HepG2 (cell line): Measurements from ENCODE around the gene IKZF4. TPM values are rescaled to one million over a fixed set of nuclear protein-coding genes. Genes with fewer than 3 reads are reported as not detected.
A peak's percentile ranks its signal among the peaks of the same experiment; 100 is the strongest.

Experiments
- CREB1 ChIP-seq, 2 experiments: fragments of 450-650 bp in 1 of 2; IDR thresholded peaks; 2 replicates each; pipeline ENCODE4 v1.6.1; 2016 to 2017; ENCODE audit warnings: control low read depth in 1 of 2, mild to moderate bottlenecking in 1 of 2, missing compliant biosample characterization in 1 of 2, missing genetic modification characterization in 1 of 2
- HOXA5 ChIP-seq: sonication (generic); formaldehyde crosslinking; IDR thresholded peaks from 2 replicates; pipeline ENCODE4 v1.4.0; 2020; ENCODE audit warnings: missing genetic modification reagents
- KDM1A ChIP-seq: IDR thresholded peaks from 2 replicates; pipeline ENCODE4 v1.6.1; 2016; ENCODE audit warnings: missing compliant biosample characterization
- SP140L ChIP-seq: sonication (generic); formaldehyde crosslinking; IDR thresholded peaks from 2 replicates; pipeline ENCODE4 v1.4.0; 2020; ENCODE audit warnings: missing genetic modification reagents, borderline replicate concordance
- TOE1 ChIP-seq: sonication (generic); formaldehyde crosslinking; IDR thresholded peaks from 2 replicates; pipeline ENCODE4 v1.4.0; 2020; ENCODE audit warnings: mild to moderate bottlenecking, missing genetic modification reagents
- ZFP1 ChIP-seq: IDR thresholded peaks from 2 replicates; pipeline ENCODE4 v1.6.1; 2016
- ZNF446 ChIP-seq: sonication (generic); formaldehyde crosslinking; IDR thresholded peaks from 2 replicates; pipeline ENCODE4 v1.5.0; 2020; ENCODE audit warnings: mild to moderate bottlenecking, missing genetic modification reagents
- ZNF556 ChIP-seq: sonication (generic); formaldehyde crosslinking; IDR thresholded peaks from 2 replicates; pipeline ENCODE4 v1.4.0; 2020; ENCODE audit warnings: mild to moderate bottlenecking, missing genetic modification reagents, borderline replicate concordance
- ZNF605 ChIP-seq: sonication (generic); formaldehyde crosslinking; IDR thresholded peaks from 2 replicates; pipeline ENCODE4 v1.8.0; 2022; ENCODE audit warnings: mild to moderate bottlenecking, missing genetic modification reagents
- polyA plus RNA-seq, 8 experiments: library from polyadenylated mRNA; depleted of rRNA in 3 of 8; stranded (reverse) in 7 of 8; unstranded in 1 of 8; fragments of >200 nt; fragmentation: Illumina TruSeq in 4 of 8; extraction: Trizol in 4 of 8; gene quantifications; 2 replicates each; pipeline versions ENCODE4 v1.2.1 to v1.2.3, GENCODE V29; 2011 to 2016; ENCODE audit warnings: low read depth in 4 of 8, missing spikeins in 1 of 8, mixed read lengths in 1 of 8; ENCODE audit not compliant: insufficient read depth in 1 of 8
- total RNA-seq, 5 experiments: library from RNA; depleted of rRNA; stranded (reverse); fragments of >200 nt; fragmentation: Illumina TruSeq; extraction: Trizol; gene quantifications; 2 replicates each; pipeline ENCODE4 v1.2.3, GENCODE V29; 2016; ENCODE audit warnings: low read depth in 1 of 5
- TF ChIP-seq, protein P1 (sequence below): sonication (generic); formaldehyde crosslinking; IDR thresholded peaks from 2 replicates; pipeline ENCODE4 v1.4.0; 2020; ENCODE audit warnings: mild to moderate bottlenecking, missing genetic modification reagents
- TF ChIP-seq, protein P2 (sequence below): sonication (generic); formaldehyde crosslinking; IDR thresholded peaks from 2 replicates; pipeline ENCODE4 v1.5.1; 2020; ENCODE audit warnings: missing genetic modification reagents, mild to moderate bottlenecking, borderline replicate concordance
- TF ChIP-seq, protein P3 (sequence below): sonication (generic); formaldehyde crosslinking; IDR thresholded peaks from 2 replicates; pipeline ENCODE4 v1.5.0; 2020; ENCODE audit warnings: mild to moderate bottlenecking, missing genetic modification reagents

IKZF4 gene
- total and polyA plus RNA-seq, 2 of the 13 experiments (the other 11 are each of a cell fraction or from before 2014, with no cell fraction given): 0.58 to 2.2 TPM

DNA sequence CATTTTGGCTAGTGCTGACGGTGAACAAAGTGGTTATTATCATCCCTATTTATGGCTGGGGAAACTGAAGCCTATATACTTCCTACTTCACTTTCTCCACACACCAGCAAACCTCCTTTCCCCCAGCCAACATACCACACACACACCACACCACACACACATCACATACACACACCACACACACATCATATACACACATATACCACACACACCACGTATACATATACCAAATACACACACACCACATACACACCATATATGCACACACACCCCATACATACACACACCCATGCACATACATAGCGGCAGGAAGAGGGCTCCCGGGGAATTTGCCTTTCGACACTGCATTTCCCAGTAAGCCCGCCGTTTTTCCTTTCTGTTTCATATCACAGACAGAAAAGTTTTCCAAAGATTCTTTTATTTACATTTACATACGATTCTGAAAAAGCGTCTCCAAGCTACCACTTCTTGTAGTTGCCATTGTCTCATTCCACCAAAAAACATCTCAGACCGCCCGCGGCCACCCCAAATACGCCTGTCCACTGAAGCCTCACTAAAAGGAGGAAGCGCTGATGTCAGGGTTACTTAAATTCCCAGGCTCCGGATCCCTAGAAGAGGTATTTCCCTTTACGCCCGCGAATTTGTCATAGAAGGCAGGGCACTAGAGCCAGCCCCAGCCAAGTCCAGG, 47.8 kb upstream of the IKZF4 start (continued):
- TF ChIP-seq, protein P1, sequence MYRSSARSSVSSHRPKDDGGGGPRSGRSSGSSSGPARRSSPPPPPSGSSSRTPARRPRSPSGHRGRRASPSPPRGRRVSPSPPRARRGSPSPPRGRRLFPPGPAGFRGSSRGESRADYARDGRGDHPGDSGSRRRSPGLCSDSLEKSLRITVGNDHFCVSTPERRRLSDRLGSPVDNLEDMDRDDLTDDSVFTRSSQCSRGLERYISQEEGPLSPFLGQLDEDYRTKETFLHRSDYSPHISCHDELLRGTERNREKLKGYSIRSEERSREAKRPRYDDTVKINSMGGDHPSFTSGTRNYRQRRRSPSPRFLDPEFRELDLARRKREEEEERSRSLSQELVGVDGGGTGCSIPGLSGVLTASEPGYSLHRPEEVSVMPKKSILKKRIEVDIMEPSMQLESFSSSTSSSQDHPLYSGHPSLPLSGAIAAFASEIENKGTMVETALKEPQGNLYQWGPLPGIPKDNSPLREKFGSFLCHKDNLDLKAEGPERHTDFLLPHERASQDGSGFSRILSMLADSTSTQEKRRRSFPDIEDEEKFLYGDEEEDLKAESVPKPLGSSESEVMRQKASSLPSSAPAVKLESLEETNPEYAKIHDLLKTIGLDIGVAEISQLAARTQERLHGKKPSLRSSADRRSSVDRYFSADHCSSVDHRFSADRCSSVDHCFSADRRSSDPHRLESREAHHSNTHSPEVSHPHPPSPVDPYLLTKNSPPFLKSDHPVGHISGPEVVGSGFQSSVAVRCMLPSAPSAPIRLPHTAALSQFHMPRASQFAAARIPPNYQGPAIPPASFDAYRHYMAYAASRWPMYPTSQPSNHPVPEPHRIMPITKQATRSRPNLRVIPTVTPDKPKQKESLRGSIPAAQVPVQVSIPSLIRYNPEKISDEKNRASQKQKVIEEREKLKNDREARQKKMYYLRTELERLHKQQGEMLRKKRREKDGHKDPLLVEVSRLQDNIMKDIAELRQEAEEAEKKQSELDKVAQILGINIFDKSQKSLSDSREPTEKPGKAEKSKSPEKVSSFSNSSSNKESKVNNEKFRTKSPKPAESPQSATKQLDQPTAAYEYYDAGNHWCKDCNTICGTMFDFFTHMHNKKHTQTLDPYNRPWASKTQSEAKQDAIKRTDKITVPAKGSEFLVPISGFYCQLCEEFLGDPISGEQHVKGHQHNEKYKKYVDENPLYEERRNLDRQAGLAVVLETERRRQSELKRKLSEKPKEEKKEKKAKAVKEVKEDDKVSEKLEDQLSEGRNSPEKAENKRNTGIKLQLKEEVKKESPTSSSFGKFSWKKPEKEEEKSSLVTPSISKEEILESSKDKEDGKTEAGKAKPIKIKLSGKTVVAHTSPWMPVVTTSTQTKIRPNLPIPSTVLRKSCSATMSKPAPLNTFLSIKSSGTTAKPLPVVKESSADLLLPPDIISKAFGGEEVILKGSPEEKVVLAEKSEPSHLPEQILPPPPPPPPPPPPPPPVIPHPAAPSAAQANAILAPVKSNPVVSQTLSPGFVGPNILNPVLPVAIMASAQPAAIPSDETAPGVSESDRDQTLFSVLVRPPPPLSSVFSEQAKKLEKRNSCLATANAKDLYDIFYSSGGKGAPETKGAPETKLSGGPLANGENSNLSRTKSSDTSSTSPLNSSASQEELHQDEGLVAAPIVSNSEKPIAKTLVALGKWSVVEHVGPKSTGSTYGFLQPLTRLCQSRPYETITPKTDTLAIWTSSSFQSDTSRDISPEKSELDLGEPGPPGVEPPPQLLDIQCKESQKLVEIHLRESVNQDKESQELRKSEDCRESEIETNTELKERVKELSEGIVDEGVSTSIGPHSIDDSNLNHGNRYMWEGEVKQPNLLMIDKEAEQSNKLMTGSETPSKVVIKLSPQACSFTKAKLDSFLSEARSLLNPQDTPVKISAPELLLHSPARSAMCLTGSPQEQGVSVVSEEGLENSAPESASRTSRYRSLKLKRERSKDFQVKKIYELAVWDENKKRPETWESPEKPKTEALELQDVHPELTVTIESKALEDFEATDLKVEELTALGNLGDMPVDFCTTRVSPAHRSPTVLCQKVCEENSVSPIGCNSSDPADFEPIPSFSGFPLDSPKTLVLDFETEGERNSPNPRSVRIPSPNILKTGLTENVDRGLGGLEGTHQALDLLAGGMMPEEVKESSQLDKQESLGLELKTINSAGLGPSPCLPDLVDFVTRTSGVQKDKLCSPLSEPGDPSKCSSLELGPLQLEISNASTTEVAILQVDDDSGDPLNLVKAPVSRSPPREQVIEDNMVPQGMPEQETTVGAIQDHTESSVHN (CRISPR knock-in tag): no peak
- TF ChIP-seq ZNF605 (CRISPR knock-in tag) (no peak; the same call in 1 of the 2 replicates), SP140L (CRISPR knock-in tag) (no peak), HOXA5 (CRISPR knock-in tag) (no peak), ZNF446 (CRISPR knock-in tag) (no peak), KDM1A (CRISPR knock-in tag) (no peak), TOE1 (0 out of 2 replicates have a peak, but pooled peaks have one; percentile 13), ZFP1 (CRISPR knock-in tag) (no peak), CREB1 (IDR thresholded peaks at IDR 0.05) (no peak), CREB1 (CRISPR knock-in tag; IDR thresholded peaks at IDR 0.05) (no peak), ZNF556 (no peak)
- TF ChIP-seq, protein P2, sequence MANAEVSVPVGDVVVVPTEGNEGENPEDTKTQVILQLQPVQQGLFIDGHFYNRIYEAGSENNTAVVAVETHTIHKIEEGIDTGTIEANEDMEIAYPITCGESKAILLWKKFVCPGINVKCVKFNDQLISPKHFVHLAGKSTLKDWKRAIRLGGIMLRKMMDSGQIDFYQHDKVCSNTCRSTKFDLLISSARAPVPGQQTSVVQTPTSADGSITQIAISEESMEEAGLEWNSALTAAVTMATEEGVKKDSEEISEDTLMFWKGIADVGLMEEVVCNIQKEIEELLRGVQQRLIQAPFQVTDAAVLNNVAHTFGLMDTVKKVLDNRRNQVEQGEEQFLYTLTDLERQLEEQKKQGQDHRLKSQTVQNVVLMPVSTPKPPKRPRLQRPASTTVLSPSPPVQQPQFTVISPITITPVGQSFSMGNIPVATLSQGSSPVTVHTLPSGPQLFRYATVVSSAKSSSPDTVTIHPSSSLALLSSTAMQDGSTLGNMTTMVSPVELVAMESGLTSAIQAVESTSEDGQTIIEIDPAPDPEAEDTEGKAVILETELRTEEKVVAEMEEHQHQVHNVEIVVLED: no peak
- TF ChIP-seq, protein P3, sequence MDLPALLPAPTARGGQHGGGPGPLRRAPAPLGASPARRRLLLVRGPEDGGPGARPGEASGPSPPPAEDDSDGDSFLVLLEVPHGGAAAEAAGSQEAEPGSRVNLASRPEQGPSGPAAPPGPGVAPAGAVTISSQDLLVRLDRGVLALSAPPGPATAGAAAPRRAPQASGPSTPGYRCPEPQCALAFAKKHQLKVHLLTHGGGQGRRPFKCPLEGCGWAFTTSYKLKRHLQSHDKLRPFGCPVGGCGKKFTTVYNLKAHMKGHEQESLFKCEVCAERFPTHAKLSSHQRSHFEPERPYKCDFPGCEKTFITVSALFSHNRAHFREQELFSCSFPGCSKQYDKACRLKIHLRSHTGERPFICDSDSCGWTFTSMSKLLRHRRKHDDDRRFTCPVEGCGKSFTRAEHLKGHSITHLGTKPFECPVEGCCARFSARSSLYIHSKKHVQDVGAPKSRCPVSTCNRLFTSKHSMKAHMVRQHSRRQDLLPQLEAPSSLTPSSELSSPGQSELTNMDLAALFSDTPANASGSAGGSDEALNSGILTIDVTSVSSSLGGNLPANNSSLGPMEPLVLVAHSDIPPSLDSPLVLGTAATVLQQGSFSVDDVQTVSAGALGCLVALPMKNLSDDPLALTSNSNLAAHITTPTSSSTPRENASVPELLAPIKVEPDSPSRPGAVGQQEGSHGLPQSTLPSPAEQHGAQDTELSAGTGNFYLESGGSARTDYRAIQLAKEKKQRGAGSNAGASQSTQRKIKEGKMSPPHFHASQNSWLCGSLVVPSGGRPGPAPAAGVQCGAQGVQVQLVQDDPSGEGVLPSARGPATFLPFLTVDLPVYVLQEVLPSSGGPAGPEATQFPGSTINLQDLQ: no peak
